Endothelial cell of umbilical vein (primary cell): Measurements from ENCODE around the gene FSD1L. TPM values are rescaled to one million over a fixed set of nuclear protein-coding genes. Genes with fewer than 3 reads are reported as not detected.

Source experiments
- BruUV-seq: library from RNA; stranded (reverse); fragments of 400-500 nt; replicated peaks from 2 replicates; lab custom pipeline; 2021; lab: Mats Ljungman, UMichigan
- CTCF ChIA-PET: fragments of 300-600, 350-600 bp; sonication (Branson Sonifier 250); formaldehyde crosslinking; loops from one replicate; lab custom pipeline; 2021; ENCODE audit warnings: antibody characterized with exemption, inconsistent platforms; lab: Charles Lee
- POLR2A ChIA-PET: fragments of 300-600, 350-600 bp; sonication (Branson Sonifier 250); formaldehyde crosslinking; loops from one replicate; lab custom pipeline; 2021; ENCODE audit warnings: antibody characterized with exemption, inconsistent platforms; lab: Charles Lee
- DNase-seq: peaks from one replicate; pipeline ENCODE4 v3.0.0-alpha.2; 2011; ENCODE audit warnings: low read depth, low spot score
- FAIRE-seq: peaks from 2 replicates; lab custom pipeline; 2011; peaks lifted over from hg19 to GRCh38; lab: Jason Lieb, UNC
- H2AFZ ChIP-seq: 2 replicates; pipeline ENCODE4 v1.6.0; 2012; ENCODE audit warnings: low read depth, low read length, control low read depth, inconsistent platforms
- H3K27ac ChIP-seq: 2 replicates; pipeline ENCODE4 v1.5.1; 2011; ENCODE audit warnings: low read depth, mild to moderate bottlenecking, control low read depth, low read length, moderate library complexity; ENCODE audit not compliant: insufficient read depth
- H3K27me3 ChIP-seq, 2 experiments: 2 replicates each; pipeline versions ENCODE4 v1.6.0 to v1.6.1; 2011; ENCODE audit warnings: low read length in 2 of 2, mixed read lengths in 1 of 2; ENCODE audit not compliant: control insufficient read depth in 2 of 2, insufficient read depth in 2 of 2
- H3K36me3 ChIP-seq, 2 experiments: 2 replicates in 1 of 2; 3 replicates in 1 of 2; pipeline ENCODE4 v1.5.1; 2011; ENCODE audit warnings: low read length in 2 of 2, mild to moderate bottlenecking in 1 of 2, moderate library complexity in 1 of 2; ENCODE audit not compliant: control insufficient read depth in 2 of 2, insufficient read depth in 2 of 2; ENCODE audit errors: extremely low read depth in 1 of 2
- H3K4me1 ChIP-seq: 3 replicates; pipeline ENCODE4 v1.5.1; 2011; ENCODE audit warnings: mild to moderate bottlenecking, low read length; ENCODE audit not compliant: control insufficient read depth, insufficient read depth; ENCODE audit errors: extremely low read depth
- H3K4me2 ChIP-seq: 2 replicates; pipeline ENCODE4 v1.6.1; 2011; ENCODE audit warnings: low read length, control low read depth, mixed read lengths; ENCODE audit not compliant: insufficient read depth
- H3K4me3 ChIP-seq, 3 experiments: fragments of 200-600 bp in 1 of 3; sonication (generic), shearing (Covaris generic) in 1 of 3; replicated peaks in 1 of 3; 2 replicates each; pipeline ENCODE4 v1.5.1; 2011 to 2016; ENCODE audit warnings: control low read depth in 3 of 3, low read length in 3 of 3, mild to moderate bottlenecking in 2 of 3, inconsistent platforms in 1 of 3, low read depth in 1 of 3, moderate library complexity in 1 of 3; ENCODE audit not compliant: insufficient read depth in 1 of 3
- H3K79me2 ChIP-seq: 2 replicates; pipeline ENCODE4 v1.6.0; 2012; ENCODE audit warnings: low read length, inconsistent platforms; ENCODE audit not compliant: control insufficient read depth, insufficient read depth
- H3K9ac ChIP-seq: replicated peaks from 2 replicates; pipeline ENCODE3; 2011; ENCODE audit warnings: low read length, control low read depth; ENCODE audit not compliant: insufficient read depth; ENCODE audit errors: extremely low read depth
- H3K9me1 ChIP-seq: replicated peaks from 3 replicates; pipeline ENCODE4 v1.6.0; 2011; ENCODE audit warnings: mild to moderate bottlenecking, low read length; ENCODE audit not compliant: control insufficient read depth, insufficient read depth; ENCODE audit errors: extremely low read depth
- H3K9me3 ChIP-seq: replicated peaks from 2 replicates; pipeline ENCODE4 v1.5.1; 2012; ENCODE audit warnings: low read length, inconsistent platforms; ENCODE audit not compliant: control insufficient read depth, insufficient read depth
- H4K20me1 ChIP-seq: replicated peaks from 2 replicates; pipeline ENCODE3; 2011; ENCODE audit warnings: mild to moderate bottlenecking, low read length; ENCODE audit not compliant: control insufficient read depth, insufficient read depth; ENCODE audit errors: extremely low read depth
- EZH2 ChIP-seq: IDR thresholded peaks from 2 replicates; pipeline ENCODE4 v1.6.1; 2012; ENCODE audit warnings: borderline replicate concordance, low read depth, mild to moderate bottlenecking, moderate library complexity, low read length, inconsistent platforms; ENCODE audit not compliant: severe bottlenecking
- FOS ChIP-seq: IDR thresholded peaks from 2 replicates; pipeline ENCODE4 v1.6.1; 2011; ENCODE audit warnings: mild to moderate bottlenecking, low read length, moderate library complexity, borderline replicate concordance; ENCODE audit not compliant: insufficient read depth
- GATA2 ChIP-seq: IDR thresholded peaks from 2 replicates; pipeline ENCODE4 v1.7.0; 2011; ENCODE audit warnings: low read depth, mild to moderate bottlenecking, moderate library complexity, mixed read lengths, low read length; ENCODE audit not compliant: insufficient read length, insufficient read depth
- JUN ChIP-seq: IDR thresholded peaks from 2 replicates; pipeline ENCODE4 v1.6.1; 2011; ENCODE audit warnings: borderline replicate concordance, low read depth; ENCODE audit not compliant: insufficient read length, insufficient read depth
- MYC ChIP-seq: IDR thresholded peaks from one replicate; pipeline ENCODE4 v1.6.1; 2011; ENCODE audit warnings: mild to moderate bottlenecking, low read depth, low read length
- POLR2A ChIP-seq: IDR thresholded peaks from 2 replicates; pipeline ENCODE4 v1.6.1; 2012; ENCODE audit warnings: low read depth, mild to moderate bottlenecking, control low read depth, low read length
- POLR2AphosphoS5 ChIP-seq: IDR thresholded peaks from 2 replicates; pipeline ENCODE4 v1.6.1; 2012; ENCODE audit warnings: low read depth, mild to moderate bottlenecking, control low read depth, low read length, moderate library complexity; ENCODE audit not compliant: insufficient read depth
- dilution Hi-C: fragments of 300-500 bp; cut with MboI; formaldehyde crosslinking; loops from one replicate; pipeline ENCODE4 v1.15.0; 2019; ENCODE audit warnings: low sequenced_read_pairs; ENCODE audit not compliant: extremely low pct_ligation_motif_present
- intact Hi-C: fragments of 100-400 bp; cut with micrococcal nuclease; formaldehyde crosslinking; loops from one replicate; pipeline ENCODE4 v1.10.0; 2022
- polyA plus RNA-seq, 4 experiments: library from polyadenylated mRNA; depleted of rRNA in 3 of 4; stranded (reverse) in 3 of 4; unstranded in 1 of 4; fragments of >200 nt; gene quantifications; 2 replicates each; pipeline versions ENCODE4 v1.2.1 to v1.2.3, GENCODE V29; 2011 to 2012; ENCODE audit warnings: missing spikeins in 1 of 4
- total RNA-seq: library from RNA; stranded (reverse); gene quantifications from 2 replicates; pipeline ENCODE4 v1.2.3, GENCODE V29; 2021
- TF ChIP-seq, protein P1 (sequence below), 2 donors: IDR thresholded peaks; 1 replicate in 1 of 2; 2 replicates in 1 of 2; pipeline ENCODE4 v1.5.1; 2011; ENCODE audit warnings: low read length in 2 of 2, mild to moderate bottlenecking in 2 of 2, moderate library complexity in 2 of 2, control low read depth in 1 of 2, inconsistent platforms in 1 of 2, low read depth in 1 of 2; ENCODE audit not compliant: insufficient read depth in 1 of 2; ENCODE audit errors: extremely low read depth in 1 of 2
- TF ChIP-seq, protein P2 (sequence below): IDR thresholded peaks from 2 replicates; pipeline ENCODE4 v1.6.1; 2011; ENCODE audit not compliant: insufficient read depth, insufficient read length

The FSD1L gene
- total and polyA plus RNA-seq, 2 donors (not counting 3 experiments of a cell fraction or from before 2014, with no cell fraction given) = 0.69 to 8.5 TPM

DNA sequence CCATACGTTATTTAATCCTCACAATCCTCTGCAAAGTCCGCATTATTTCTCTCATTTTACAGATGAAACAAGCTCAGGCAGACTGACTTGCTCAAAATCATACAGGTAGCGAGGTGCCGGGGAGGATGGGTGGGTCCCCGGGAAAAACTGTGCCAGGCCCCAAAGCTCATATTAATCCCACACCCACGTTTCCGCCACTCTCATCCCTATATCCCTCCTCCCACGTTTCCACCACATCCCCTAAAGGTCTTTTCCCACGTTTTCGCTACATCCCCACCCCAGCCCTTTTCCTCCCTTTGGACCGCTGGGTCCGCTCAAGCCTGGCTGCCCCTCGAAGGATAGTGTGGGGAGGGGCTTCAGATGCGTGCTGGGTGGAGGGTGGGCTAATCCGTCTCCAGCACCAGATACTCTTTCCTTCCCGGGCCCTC is 434 bp upstream of the FSD1L start:
- intact Hi-C loops = loop anchor here (5.0 kb wide), 2 partner anchors 110 to 245 kb away; partner anchors contain the start of genes FKTN and TMEM38B
- Histone ChIP-seq H2AFZ (peak overlapping the region; percentile 94), H3K9ac (peak overlapping the region; percentile 78), H3K79me2 (peaks cover 37% of the 10 kb centered on the region), H3K27me3 (no peaks in the 10 kb centered on the region), H3K4me3 (peak overlapping the region; percentile 35 to 84 (median 74)), H3K9me3 (no peaks in the 10 kb centered on the region), H3K36me3 (no peaks in the 10 kb centered on the region), H3K27ac (no peak overlapping the region), H4K20me1 (no peaks in the 10 kb centered on the region), H3K4me2 (peak overlapping the region; percentile 63), H3K4me1 (peaks cover 17% of the 10 kb centered on the region), H3K9me1 (no peaks in the 10 kb centered on the region)
- DNase-seq = no peak
- BruUV-seq = no TSS peak
- POLR2A ChIA-PET = no interaction called here
- CTCF ChIA-PET = no interaction called here
- dilution Hi-C loops = no loop called here
- no peak for FAIRE-seq
- TF ChIP-seq MYC = no peak
- TF ChIP-seq EZH2 = no peak
- TF ChIP-seq POLR2A = no peak

DNA sequence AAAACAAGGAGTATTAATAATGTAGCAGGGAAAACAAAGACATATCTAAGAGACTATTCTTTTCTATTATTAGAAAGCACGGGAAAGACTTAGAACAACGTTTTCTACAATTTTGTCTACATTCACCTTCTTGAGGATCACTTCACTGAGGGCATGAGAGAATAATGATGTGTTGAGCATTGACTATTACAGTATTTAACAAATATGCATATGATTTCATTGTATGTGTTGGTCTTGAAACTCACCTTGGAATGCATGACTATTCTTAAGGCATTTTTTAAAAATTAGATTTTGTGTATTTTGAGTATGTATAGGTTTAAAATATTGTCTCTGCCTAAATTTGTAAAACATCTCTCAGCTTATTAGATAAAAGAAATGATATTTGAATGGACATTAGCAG is 1.2 kb downstream of the FSD1L start:
- POLR2A ChIA-PET = no interaction called here
- peaks cover 48% of the 10 kb centered on the region for H3K79me2 ChIP-seq
- peak overlapping the region; percentile 65 for H3K27ac ChIP-seq
- no peak overlapping the region for H2AFZ ChIP-seq
- CTCF ChIA-PET = interaction anchor here (0.8 to 1.5 kb wide), 3 partner anchors 15 to 586 kb away, joined by 4 read pairs; no protein-coding TSS in a partner anchor
- no peaks in the 10 kb centered on the region for H3K9me3 ChIP-seq
- H3K9me1 ChIP-seq = no peaks in the 10 kb centered on the region
- H3K9ac ChIP-seq = peak overlapping the region; percentile 78
- FAIRE-seq (peak; percentile 28), DNase-seq (peak; percentile 4)
- intact Hi-C loops = loop anchor here (5.0 kb wide), 2 partner anchors 108 to 243 kb away; partner anchors contain the start of genes FKTN and TMEM38B
- peak overlapping the region; percentile 35 to 84 (median 74) for H3K4me3 ChIP-seq
- H3K4me1 ChIP-seq = peaks cover 17% of the 10 kb centered on the region
- H3K27me3 ChIP-seq = no peaks in the 10 kb centered on the region
- no peaks in the 10 kb centered on the region for H4K20me1 ChIP-seq
- H3K36me3 ChIP-seq = no peaks in the 10 kb centered on the region
- peak overlapping the region; percentile 76 for H3K4me2 ChIP-seq
- dilution Hi-C loops = no loop called here
- TSS peak; percentile 32 for BruUV-seq
- TF ChIP-seq EZH2 (no peak), POLR2AphosphoS5 (no peak), GATA2 (no peak), MYC (no peak), FOS (no peak), JUN (no peak), POLR2A (no peak)
- TF ChIP-seq, protein P1, sequence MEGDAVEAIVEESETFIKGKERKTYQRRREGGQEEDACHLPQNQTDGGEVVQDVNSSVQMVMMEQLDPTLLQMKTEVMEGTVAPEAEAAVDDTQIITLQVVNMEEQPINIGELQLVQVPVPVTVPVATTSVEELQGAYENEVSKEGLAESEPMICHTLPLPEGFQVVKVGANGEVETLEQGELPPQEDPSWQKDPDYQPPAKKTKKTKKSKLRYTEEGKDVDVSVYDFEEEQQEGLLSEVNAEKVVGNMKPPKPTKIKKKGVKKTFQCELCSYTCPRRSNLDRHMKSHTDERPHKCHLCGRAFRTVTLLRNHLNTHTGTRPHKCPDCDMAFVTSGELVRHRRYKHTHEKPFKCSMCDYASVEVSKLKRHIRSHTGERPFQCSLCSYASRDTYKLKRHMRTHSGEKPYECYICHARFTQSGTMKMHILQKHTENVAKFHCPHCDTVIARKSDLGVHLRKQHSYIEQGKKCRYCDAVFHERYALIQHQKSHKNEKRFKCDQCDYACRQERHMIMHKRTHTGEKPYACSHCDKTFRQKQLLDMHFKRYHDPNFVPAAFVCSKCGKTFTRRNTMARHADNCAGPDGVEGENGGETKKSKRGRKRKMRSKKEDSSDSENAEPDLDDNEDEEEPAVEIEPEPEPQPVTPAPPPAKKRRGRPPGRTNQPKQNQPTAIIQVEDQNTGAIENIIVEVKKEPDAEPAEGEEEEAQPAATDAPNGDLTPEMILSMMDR (IDR thresholded peaks at IDR 0.05; ENCODE audit: extremely low read depth in 1 of 2, insufficient read depth in 1 of 2, low read depth in 1 of 2, low read length in 2 of 2) = no peak
- TF ChIP-seq, protein P2, sequence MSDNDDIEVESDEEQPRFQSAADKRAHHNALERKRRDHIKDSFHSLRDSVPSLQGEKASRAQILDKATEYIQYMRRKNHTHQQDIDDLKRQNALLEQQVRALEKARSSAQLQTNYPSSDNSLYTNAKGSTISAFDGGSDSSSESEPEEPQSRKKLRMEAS = no peak
